ENCODE data around the gene CXXC1.

- TF ChIP-seq CTCF (IDR thresholded peaks at IDR 0.05) = no peak
- TF ChIP-seq EP300 (IDR thresholded peaks at IDR 0.05) = no peak
These were observed 7.7 kb downstream of the CXXC1 start for GRCh38 chr18:50279752-50280151.
